HEK293 (cell line): Measurements from ENCODE around the gene XPO1.

Source experiments
- CTCF ChIA-PET: fragments of 350-600 bp; formaldehyde crosslinking; extraction: SDS; loops from one replicate; lab custom pipeline; 2021; ENCODE audit warnings: antibody characterized with exemption; lab: Yijun Ruan, JAX
- POLR2A ChIA-PET: fragments of 300-600 bp; formaldehyde crosslinking; extraction: SDS; loops from one replicate; lab custom pipeline; 2020; ENCODE audit warnings: antibody characterized with exemption, inconsistent platforms; lab: Yijun Ruan, JAX
- H3K27ac ChIP-seq: fragments of 200-500 bp; sonication (Bioruptor generic); 2 replicates; pipeline ENCODE4 v1.5.1; 2014; ENCODE audit warnings: low read depth, low read length, control low read depth, inconsistent platforms; ENCODE audit errors: extremely low read depth
- H3K36me3 ChIP-seq, 2 experiments: fragments of 200-500 bp in 1 of 2; sonication (Bioruptor generic) in 1 of 2; 1 replicate in 1 of 2; 2 replicates in 1 of 2; pipeline ENCODE4 v1.5.1; 2014 to 2017; ENCODE audit warnings: inconsistent platforms in 2 of 2, low read length in 2 of 2; ENCODE audit not compliant: control insufficient read depth in 2 of 2, insufficient read depth in 1 of 2
- H3K4me1 ChIP-seq: fragments of 200-500 bp; sonication (Bioruptor generic); 2 replicates; pipeline ENCODE4 v1.5.1; 2014; ENCODE audit warnings: mild to moderate bottlenecking, low read length, inconsistent platforms; ENCODE audit not compliant: control insufficient read depth, insufficient read depth
- H3K4me3 ChIP-seq: 2 replicates; pipeline ENCODE4 v1.5.1; 2011; ENCODE audit warnings: low read depth, mild to moderate bottlenecking, control low read depth, low read length, moderate library complexity
- H3K9me3 ChIP-seq: fragments of 200-500 bp; sonication (Bioruptor generic); 2 replicates; pipeline ENCODE4 v1.5.1; 2014; ENCODE audit warnings: low read depth, low read length, inconsistent platforms; ENCODE audit not compliant: control insufficient read depth, insufficient read depth
- GLIS1 ChIP-seq: fragments of 450-650 bp; formaldehyde crosslinking; IDR thresholded peaks from 2 replicates; pipeline ENCODE4 v1.5.1; 2016; ENCODE audit warnings: missing biosample characterization, missing genetic modification characterization
- KLF16 ChIP-seq: fragments of 450-650 bp; formaldehyde crosslinking; IDR thresholded peaks from 2 replicates; pipeline ENCODE4 v1.5.1; 2017; ENCODE audit warnings: missing biosample characterization, missing genetic modification characterization
- PRDM1 ChIP-seq: fragments of 450-650 bp; formaldehyde crosslinking; IDR thresholded peaks from 2 replicates; pipeline ENCODE4; 2016; ENCODE audit warnings: missing biosample characterization, missing genetic modification characterization
- SCRT2 ChIP-seq: fragments of 450-650 bp; formaldehyde crosslinking; IDR thresholded peaks from 2 replicates; pipeline ENCODE4 v1.5.1; 2016; ENCODE audit warnings: missing biosample characterization, missing genetic modification characterization
- ZBTB20 ChIP-seq: fragments of 450-650 bp; formaldehyde crosslinking; IDR thresholded peaks from 2 replicates; pipeline ENCODE4 v1.5.1; 2016; ENCODE audit warnings: missing biosample characterization, missing genetic modification characterization
- ZNF132 ChIP-seq: fragments of 450-650 bp; formaldehyde crosslinking; IDR thresholded peaks from 2 replicates; pipeline ENCODE4 v1.5.1; 2017; ENCODE audit warnings: missing biosample characterization, missing genetic modification characterization, borderline replicate concordance
- ZNF138 ChIP-seq: fragments of 450-650 bp; formaldehyde crosslinking; IDR thresholded peaks from 2 replicates; pipeline ENCODE4 v1.5.1; 2016; ENCODE audit warnings: missing biosample characterization, missing genetic modification characterization, borderline replicate concordance
- ZNF146 ChIP-seq: fragments of 450-650 bp; formaldehyde crosslinking; IDR thresholded peaks from 2 replicates; pipeline ENCODE4 v1.5.1; 2016; ENCODE audit warnings: missing biosample characterization, missing genetic modification characterization
- ZNF157 ChIP-seq: fragments of 450-650 bp; formaldehyde crosslinking; IDR thresholded peaks from 2 replicates; pipeline ENCODE4 v1.5.1; 2016; ENCODE audit warnings: missing biosample characterization, missing genetic modification characterization
- ZNF2 ChIP-seq: fragments of 450-650 bp; formaldehyde crosslinking; IDR thresholded peaks from 2 replicates; pipeline ENCODE4 v1.5.1; 2016; ENCODE audit warnings: missing biosample characterization, missing genetic modification characterization
- ZNF23 ChIP-seq: fragments of 450-650 bp; formaldehyde crosslinking; IDR thresholded peaks from 2 replicates; pipeline ENCODE4 v1.5.1; 2016; ENCODE audit warnings: missing biosample characterization, missing genetic modification characterization, borderline replicate concordance
- ZNF416 ChIP-seq: fragments of 450-650 bp; formaldehyde crosslinking; IDR thresholded peaks from 2 replicates; pipeline ENCODE4 v1.5.1; 2016; ENCODE audit warnings: missing biosample characterization, missing genetic modification characterization
- ZNF426 ChIP-seq: fragments of 450-650 bp; formaldehyde crosslinking; IDR thresholded peaks from 2 replicates; pipeline ENCODE4 v1.5.1; 2017; ENCODE audit warnings: missing biosample characterization, missing genetic modification characterization, mild to moderate bottlenecking, inconsistent platforms, moderate library complexity
- ZNF501 ChIP-seq: fragments of 450-650 bp; formaldehyde crosslinking; IDR thresholded peaks from 2 replicates; pipeline ENCODE4 v1.5.1; 2016; ENCODE audit warnings: missing biosample characterization, missing genetic modification characterization
- ZNF518A ChIP-seq: fragments of 450-650 bp; formaldehyde crosslinking; conservative IDR thresholded peaks from 2 replicates; pipeline ENCODE4 v1.5.1; 2016; ENCODE audit warnings: low read depth, missing biosample characterization, missing genetic modification characterization
- ZNF548 ChIP-seq: fragments of 450-650 bp; formaldehyde crosslinking; IDR thresholded peaks from 2 replicates; pipeline ENCODE4 v1.5.1; 2016; ENCODE audit warnings: missing biosample characterization, missing genetic modification characterization
- ZNF707 ChIP-seq: fragments of 450-650 bp; formaldehyde crosslinking; IDR thresholded peaks from 2 replicates; pipeline ENCODE4 v1.5.1; 2016; ENCODE audit warnings: missing biosample characterization, missing genetic modification characterization
- ZNF768 ChIP-seq: fragments of 450-650 bp; formaldehyde crosslinking; IDR thresholded peaks from 2 replicates; pipeline ENCODE4 v1.5.1; 2018; ENCODE audit warnings: missing biosample characterization, mild to moderate bottlenecking, missing genetic modification characterization
- ZSCAN18 ChIP-seq: fragments of 450-650 bp; formaldehyde crosslinking; IDR thresholded peaks from 2 replicates; pipeline ENCODE4 v1.5.1; 2016; ENCODE audit warnings: missing biosample characterization, missing genetic modification characterization
- ZSCAN4 ChIP-seq: fragments of 450-650 bp; formaldehyde crosslinking; IDR thresholded peaks from 2 replicates; pipeline ENCODE4 v1.5.1; 2017; ENCODE audit warnings: missing biosample characterization, missing genetic modification characterization
- TF ChIP-seq, protein P1 (sequence below): fragments of 450-650 bp; formaldehyde crosslinking; IDR thresholded peaks from 2 replicates; pipeline ENCODE4 v1.5.1; 2016; ENCODE audit warnings: missing biosample characterization, missing genetic modification characterization
- TF ChIP-seq, protein P2 (sequence below): fragments of 450-650 bp; formaldehyde crosslinking; IDR thresholded peaks from 2 replicates; pipeline ENCODE4 v1.5.1; 2017; ENCODE audit warnings: missing biosample characterization, missing genetic modification characterization

Gene XPO1

DNA sequence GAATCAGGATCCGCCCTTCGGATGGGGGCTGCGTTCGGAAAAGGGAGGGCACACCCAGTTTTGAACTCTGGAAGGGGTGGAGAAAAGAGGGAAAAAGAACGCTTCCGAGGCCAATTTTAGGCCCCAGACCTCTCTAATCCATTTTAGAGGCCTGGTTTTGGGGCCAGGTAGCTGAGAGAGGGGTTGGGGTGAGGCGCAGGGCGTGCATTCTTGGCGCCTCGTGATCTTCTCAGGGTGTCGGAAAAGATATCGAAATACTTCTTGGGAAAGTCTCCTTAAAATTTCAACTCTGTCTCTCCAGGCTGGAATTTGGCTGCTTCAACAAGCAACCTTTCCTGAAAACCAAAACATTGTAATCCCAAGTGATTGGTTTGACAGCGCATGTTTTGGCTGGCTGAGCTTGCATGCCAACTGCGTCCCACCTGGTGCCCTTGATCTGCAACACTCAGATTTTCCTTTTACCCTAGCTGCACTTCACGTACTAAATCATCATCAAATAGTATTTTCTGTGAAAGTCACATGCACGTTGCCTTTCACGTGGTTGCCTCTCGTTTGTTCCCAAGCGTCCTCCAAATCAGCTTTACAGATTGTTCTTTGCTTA lies 864 bp upstream of the XPO1 start (continued):
- peak; percentile 81 for TF ChIP-seq ZBTB20 (tag by site-specific recombination)

DNA sequence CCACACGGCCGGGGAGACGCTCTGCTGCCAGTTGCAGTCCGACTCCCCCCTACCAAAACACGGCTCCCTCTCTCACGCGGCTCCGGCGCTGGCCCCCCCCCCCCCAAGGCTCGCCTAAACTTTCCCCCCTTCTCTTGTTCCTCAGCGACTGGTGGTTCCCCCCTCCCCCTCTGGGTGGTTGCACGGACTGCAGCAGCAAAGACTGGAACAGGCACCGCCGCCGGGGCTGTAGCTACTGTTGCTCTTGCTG lies 281 bp downstream of the XPO1 start:
- H3K36me3 ChIP-seq: peaks cover 0 to 8% of the 10 kb centered on the region in 2 experiments; a peak in 2 of 3 replicates
- POLR2A ChIA-PET: interaction anchor here (0.6 to 2.8 kb wide), 16 partner anchors 9 to 359 kb away, joined by 3 to 14 read pairs (median 3); no protein-coding TSS in a partner anchor
- CTCF ChIA-PET: interaction anchor here (0.7 to 0.8 kb wide), 2 partner anchors 40 to 225 kb away, joined by 4 to 6 read pairs; no protein-coding TSS in a partner anchor
- TF ChIP-seq ZNF138 (tag by site-specific recombination) (no peak), ZNF157 (tag by site-specific recombination) (no peak), ZNF132 (tag by site-specific recombination) (no peak), ZNF768 (tag by site-specific recombination) (no peak), ZSCAN18 (no peak), ZNF2 (0 out of 2 replicates have a peak, but pooled peaks have one; percentile 16), PRDM1 (tag by site-specific recombination) (no peak), ZNF707 (tag by site-specific recombination) (no peak), ZNF501 (tag by site-specific recombination) (no peak), ZNF23 (no peak), ZSCAN4 (tag by site-specific recombination) (0 out of 2 replicates have a peak, but pooled peaks have one; percentile 20), GLIS1 (tag by site-specific recombination) (no peak), SCRT2 (tag by site-specific recombination) (peak; percentile 84), ZNF548 (tag by site-specific recombination) (no peak)
- TF ChIP-seq, protein P1, sequence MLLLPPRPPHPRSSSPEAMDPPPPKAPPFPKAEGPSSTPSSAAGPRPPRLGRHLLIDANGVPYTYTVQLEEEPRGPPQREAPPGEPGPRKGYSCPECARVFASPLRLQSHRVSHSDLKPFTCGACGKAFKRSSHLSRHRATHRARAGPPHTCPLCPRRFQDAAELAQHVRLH: no peak
- TF ChIP-seq, protein P2, sequence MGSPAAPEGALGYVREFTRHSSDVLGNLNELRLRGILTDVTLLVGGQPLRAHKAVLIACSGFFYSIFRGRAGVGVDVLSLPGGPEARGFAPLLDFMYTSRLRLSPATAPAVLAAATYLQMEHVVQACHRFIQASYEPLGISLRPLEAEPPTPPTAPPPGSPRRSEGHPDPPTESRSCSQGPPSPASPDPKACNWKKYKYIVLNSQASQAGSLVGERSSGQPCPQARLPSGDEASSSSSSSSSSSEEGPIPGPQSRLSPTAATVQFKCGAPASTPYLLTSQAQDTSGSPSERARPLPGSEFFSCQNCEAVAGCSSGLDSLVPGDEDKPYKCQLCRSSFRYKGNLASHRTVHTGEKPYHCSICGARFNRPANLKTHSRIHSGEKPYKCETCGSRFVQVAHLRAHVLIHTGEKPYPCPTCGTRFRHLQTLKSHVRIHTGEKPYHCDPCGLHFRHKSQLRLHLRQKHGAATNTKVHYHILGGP (tag by site-specific recombination): no peak
- peak overlapping the region; percentile 88 for H3K4me3 ChIP-seq
- no peaks in the 10 kb centered on the region for H3K9me3 ChIP-seq
- peak overlapping the region; percentile 80 for H3K27ac ChIP-seq
- H3K4me1 ChIP-seq: peaks cover 7% of the 10 kb centered on the region

DNA sequence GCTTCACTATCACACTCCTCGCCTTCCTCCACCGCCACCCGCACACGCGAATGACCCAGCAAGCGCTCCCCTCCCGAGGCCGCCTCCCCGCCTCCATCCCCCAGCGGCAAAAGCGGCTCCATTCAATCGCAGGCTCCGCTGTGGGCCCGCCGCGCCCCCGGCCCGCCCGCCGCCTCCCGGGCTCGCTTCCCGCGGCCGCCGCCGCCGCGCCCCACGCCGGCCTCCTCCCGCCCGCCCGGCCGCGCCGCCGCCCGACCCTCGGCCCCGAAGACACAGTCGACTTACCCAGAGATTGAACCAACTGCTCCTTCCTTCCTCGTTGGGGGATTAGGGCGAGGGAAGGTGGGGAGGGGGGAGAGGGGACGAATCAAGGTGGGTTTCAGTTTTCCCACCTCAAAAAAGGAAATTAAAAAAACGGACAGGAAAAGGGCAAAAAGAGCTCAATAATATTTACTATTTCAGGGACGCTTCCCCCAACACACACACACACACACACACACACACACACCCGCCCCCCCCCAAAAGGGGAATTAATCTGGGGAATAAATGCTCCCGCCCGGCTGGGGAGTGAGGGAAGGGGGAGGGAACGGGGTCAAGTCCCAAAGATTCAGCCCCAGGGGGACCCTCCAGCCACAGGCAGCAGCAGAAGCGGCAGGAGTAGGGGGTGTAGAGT lies 743 bp downstream of the XPO1 start:
- ChIA-PET CTCF (no interaction called here), POLR2A (interaction anchor here (0.6 to 2.8 kb wide), 13 partner anchors 10 to 359 kb away, joined by 3 to 14 read pairs (median 4); partner anchors contain the start of gene USP34)
- Histone ChIP-seq H3K4me1 (peaks cover 7% of the 10 kb centered on the region), H3K4me3 (peak overlapping the region; percentile 88), H3K36me3 (peaks cover 2 to 13% of the 10 kb centered on the region in 2 experiments), H3K9me3 (no peaks in the 10 kb centered on the region), H3K27ac (peak overlapping the region; percentile 80)
- TF ChIP-seq ZNF416 (tag by site-specific recombination): no peak
- TF ChIP-seq KLF16 (tag by site-specific recombination): no peak
- no peak for TF ChIP-seq ZNF146
- TF ChIP-seq PRDM1 (tag by site-specific recombination): no peak
- peak; percentile 87 for TF ChIP-seq ZSCAN4 (tag by site-specific recombination)
- TF ChIP-seq ZNF518A: no peak
- TF ChIP-seq ZNF426: no peak
